Raji (cell line): ENCODE results near the gene AKAP14.
A peak's percentile ranks its signal among the peaks of the same experiment; 100 is the strongest.

Source experiments
- POLR2A ChIP-seq: IDR thresholded peaks from 2 replicates; pipeline ENCODE4 v1.6.1; 2011; ENCODE audit warnings: low read depth, low read length, control low read depth; ENCODE audit not compliant: insufficient read depth

AKAP14 gene

GRCh38 chrX:119895843-119896326 is at the start of gene AKAP14:
TSS of gene AKAP14 (plus strand) at chrX:119895893. CDS start at chrX:119903224, 7,331 bp downstream.
- TF ChIP-seq POLR2A = no peak

DNA sequence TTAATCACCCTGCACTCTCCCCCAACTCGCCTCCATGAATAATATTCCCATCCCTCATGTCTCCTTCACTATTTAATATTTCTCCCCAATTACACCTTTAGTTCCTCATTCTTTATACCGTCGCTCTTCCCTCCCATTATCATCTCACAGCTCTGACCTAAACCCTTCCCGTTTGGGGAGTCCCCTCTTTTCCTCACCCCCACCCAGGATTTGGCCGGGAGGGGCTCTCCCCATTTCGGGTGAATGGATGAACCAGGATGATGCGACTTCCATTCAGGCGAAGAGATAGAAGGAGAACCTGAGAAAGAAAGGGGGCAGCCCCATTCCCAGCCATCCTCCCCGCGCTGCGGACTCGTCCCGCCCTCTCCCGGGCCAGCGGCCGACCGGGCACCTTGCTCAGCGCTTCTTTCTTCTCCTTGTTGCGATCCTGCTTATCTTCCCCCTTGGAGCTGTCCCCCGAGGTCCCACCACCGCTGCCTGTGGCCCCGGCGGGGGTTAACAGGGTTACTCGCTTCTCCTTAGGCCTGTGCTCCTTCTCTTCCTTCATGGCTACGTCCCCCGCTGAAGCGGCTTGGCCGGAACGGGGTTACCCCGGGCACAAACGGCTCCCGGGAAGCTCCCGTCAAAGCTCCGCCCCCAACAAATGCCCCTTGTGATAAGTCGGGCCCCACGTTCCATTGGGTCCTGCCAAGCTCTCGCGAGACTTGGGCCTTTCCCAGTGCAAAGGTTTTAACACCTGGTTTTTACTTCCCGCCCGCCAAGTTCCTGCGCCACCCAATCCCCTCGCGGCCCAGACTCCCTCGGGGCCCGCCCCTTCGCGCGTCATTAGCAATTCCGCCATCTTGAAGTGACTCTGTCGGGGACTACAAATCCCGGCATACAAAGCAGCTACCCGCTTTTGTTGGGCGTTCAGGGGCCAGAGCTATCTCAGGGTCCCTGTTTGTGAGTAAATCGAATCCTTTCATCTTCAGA is 43.0 kb upstream of the AKAP14 start, which contains the start of gene UPF3B:
Gene UPF3B (minus strand): TSS at position 582 of the 972 bp plus-strand sequence. CDS start 35 bp downstream, at position 547.
- TF ChIP-seq POLR2A = peak; percentile 71

DNA sequence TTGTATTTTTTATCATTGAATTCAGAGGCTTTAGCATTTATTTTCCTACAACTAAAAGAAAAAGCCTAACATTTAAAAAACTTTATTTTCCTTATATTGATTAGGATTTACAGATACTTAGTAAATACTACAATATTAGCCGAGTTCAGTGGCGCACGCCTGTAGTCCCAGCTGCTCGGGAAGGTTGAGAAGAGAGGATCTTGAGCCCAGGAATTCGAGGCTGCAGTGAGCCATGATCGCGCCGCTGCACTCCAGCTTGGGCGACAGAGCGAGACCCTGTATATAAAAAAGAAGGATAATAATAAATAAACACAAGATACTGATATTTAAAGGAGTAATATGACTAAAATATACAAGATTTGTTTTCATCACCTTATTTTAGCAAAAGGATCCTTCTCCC is 42.2 kb upstream of the AKAP14 start:
- no peak for TF ChIP-seq POLR2A

- no peak for TF ChIP-seq POLR2A
Observed at GRCh38 chrX:119870626-119871131, 25.0 kb upstream of the AKAP14 start.

- TF ChIP-seq POLR2A = no peak
Observed at GRCh38 chrX:119871245-119871598, 24.5 kb upstream of the AKAP14 start.

DNA sequence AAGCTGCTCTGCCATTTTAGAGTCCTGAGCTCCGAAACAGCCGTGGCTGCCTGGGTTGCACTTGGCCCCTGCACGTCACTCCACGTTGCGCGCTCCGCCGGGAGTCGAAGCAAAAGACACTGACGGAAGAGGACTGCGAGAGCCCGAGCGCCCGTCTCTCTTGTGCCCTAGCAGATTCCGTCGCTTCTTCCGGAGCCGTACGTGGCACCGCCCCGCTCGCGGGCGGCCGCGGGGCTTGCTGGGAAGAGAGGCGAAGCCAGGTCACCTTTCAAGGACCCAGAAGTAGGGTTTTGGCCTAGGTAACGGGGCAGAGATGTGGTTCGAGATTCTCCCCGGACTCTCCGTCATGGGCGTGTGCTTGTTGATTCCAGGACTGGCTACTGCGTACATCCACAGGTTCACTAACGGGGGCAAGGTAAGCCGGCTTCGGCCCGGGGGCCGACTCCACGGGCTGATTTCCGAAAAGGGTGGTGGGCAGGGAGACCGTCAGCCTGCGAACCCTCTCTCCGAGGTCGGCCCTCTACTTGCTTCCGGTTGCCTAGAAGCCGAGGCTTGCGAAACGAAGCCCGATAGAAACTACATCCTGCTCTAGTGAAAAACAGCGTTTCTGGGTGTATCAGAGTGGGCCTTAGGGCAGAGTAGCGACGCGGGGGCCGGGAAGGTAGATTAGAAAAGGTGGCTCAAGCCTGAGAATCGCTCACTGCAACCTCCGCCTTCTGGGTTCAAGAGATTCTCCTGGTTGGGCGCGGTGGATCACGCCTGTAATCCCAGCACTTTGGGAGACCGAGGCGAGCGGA is 23.9 kb upstream of the AKAP14 start, which contains the start of the genes NDUFA1 and RNF113A:
Gene NDUFA1 (plus strand): TSS at position 234 of the 797 bp plus-strand sequence. CDS start 80 bp downstream, at position 314.
Gene RNF113A (minus strand): TSS at position 135 of the 797 bp plus-strand sequence. CDS start 120 bp downstream, at position 15.
- peak; percentile 91 for TF ChIP-seq POLR2A

GRCh38 chrX:119878740-119879139 is 17.0 kb upstream of the AKAP14 start:
- TF ChIP-seq POLR2A = no peak

- no peak for TF ChIP-seq POLR2A
Observed at GRCh38 chrX:119880076-119880475, 15.6 kb upstream of the AKAP14 start.

DNA sequence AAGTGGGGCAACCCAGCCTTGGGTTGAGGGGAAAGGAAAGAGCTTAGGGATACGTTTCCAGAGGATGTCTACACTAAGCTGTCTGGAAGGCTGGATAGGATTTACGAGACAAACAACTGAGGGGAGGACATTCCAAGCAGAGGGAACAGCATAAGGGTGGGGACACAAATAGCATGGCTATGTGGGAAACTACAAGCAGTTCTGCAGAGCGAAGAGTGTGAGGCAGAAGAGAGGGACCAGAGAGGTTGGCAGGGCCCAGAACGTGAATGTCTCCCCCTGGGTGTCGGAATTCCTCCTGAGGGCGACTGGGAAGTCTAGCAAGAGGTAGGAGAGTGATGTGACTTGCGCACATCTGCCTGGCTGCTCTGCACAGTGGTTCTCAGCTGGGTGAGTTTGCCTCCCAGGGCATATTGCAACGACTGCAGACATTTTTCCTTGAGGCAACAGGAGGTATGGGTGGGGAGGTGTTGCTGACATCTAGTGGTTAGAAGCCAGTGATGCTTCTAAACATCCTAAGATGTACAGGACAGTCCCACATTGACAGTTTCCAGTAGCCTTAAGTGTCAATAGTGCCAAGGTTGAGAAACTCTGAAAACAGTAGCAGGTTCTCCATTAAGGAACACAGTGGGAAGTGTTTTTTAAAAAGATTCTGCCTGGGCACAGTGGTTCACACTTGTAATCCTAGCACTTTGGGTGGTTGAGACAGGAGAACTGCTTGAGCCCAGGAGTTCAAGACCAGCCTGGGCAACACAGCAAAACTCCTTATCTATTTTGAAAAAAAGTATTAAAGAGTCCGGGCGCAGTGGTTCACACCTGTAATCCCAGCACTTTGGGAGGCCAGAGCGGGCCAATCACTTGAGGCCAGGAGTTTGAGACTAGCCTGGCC is 14.9 kb upstream of the AKAP14 start:
- TF ChIP-seq POLR2A = no peak

- no peak for TF ChIP-seq POLR2A
Observed at GRCh38 chrX:119885554-119886428, 9.9 kb upstream of the AKAP14 start.

DNA sequence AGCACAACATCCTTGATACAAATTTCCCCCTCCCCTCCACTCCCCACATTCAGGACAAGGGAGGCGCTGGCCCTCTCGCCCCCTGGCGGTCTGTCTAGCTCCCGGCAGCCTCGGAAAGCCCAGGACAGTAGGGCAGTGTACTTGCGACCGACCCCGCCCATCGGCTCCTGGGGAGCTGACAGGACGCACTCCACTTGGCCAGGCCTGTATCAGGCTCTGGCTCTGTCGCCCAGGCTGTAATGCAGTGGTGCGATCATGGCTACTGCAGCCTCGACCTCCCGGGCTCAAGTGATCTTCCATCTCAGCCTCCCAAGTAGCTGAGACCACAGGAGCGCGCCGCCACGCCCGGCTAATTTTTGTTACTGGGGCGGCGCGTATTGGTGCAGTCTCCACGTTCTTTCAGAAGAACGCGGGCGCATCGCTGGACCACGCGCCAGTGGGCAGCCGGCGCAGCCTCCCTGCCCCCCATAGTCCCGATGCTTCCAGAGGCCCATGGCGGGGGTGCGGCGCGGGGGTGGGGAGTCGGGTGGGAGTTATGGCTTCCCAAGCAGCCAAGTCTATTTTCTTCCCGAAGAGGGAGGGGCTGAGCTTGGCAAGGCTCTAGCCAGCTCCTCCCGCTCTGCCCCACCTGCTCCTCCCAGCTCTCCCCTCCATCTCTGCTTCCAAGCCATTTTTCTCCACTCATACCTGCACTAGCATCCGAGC is 7.8 kb upstream of the AKAP14 start:
- TF ChIP-seq POLR2A = no peak

- TF ChIP-seq POLR2A = no peak
Observed at GRCh38 chrX:119899125-119899524, 3.4 kb downstream of the AKAP14 start.
